Measurements from ENCODE around the gene TMX1.
A peak's percentile ranks its signal among the peaks of the same experiment; 100 is the strongest.
"Not testable (repeated sequence)": the region's sequence is repeated elsewhere in the genome, so short reads cannot be mapped to it uniquely, and the experiment has no call there.

TMX1 gene, protein sequence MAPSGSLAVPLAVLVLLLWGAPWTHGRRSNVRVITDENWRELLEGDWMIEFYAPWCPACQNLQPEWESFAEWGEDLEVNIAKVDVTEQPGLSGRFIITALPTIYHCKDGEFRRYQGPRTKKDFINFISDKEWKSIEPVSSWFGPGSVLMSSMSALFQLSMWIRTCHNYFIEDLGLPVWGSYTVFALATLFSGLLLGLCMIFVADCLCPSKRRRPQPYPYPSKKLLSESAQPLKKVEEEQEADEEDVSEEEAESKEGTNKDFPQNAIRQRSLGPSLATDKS

DNA sequence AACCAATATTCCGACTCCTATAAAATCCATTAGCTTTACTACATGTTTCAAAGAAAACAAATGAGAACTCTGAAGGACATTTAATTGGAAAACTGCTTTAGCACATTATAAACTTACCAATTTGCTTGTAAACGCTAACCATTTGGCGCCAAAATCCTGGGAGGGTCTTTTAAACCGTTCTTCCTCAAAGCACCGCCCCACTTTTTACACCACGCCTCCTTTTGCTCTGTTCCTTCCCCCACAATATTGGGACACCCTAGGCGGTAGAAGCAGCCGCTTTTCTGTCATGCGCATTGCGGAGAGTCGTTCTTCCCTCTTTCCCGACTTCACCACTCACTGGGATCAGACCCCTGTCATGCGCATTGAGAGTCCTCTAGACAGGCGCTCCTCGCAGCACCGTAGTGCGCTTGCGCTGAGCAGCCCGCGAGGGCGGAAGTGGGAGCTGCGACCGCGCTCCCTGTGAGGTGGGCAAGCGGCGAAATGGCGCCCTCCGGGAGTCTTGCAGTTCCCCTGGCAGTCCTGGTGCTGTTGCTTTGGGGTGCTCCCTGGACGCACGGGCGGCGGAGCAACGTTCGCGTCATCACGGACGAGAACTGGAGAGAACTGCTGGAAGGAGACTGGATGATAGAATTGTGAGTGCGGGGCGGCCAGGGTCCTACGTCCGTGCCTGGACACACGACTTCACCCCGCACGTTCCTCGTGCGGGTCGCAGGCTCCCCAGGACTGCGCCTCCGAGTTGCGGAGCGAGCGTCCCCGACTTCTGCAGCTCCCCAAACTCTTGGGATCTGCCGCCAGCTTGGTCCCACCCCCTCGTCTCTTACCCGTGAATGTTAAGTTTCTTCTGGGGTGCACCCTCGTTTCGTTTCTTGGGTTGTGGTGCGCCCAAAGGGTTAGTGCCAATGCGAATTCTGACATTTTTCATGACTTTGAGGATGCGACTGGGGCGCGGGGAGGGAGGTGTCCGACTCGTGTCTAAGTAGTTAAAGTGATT is at the start of gene TMX1:
TSS of gene TMX1 (plus strand) at position 435 of the 991 bp plus-strand sequence. CDS start at position 481, 46 bp downstream.
- peak; percentile 98 for DNase-seq

DNA sequence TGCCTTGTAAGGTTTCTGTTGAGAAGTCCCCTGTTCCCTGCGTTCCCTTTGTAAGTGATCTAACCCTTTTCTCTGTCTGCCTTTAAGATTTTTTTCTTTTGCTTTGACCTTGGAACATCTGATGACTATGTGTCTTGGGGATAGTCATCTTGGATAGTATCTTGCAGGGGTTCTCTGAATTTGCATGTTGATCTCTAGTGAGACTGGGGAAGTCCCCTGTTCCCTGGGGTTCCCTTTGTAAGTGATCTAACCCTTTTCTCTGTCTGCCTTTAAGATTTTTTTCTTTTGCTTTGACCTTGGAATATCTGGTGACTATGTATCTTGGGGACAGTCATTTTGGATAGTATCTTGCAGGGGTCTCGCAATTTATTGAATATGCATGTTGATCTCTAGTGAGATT is 38.2 kb upstream of the TMX1 start:
- DNase-seq = no peak

DNA sequence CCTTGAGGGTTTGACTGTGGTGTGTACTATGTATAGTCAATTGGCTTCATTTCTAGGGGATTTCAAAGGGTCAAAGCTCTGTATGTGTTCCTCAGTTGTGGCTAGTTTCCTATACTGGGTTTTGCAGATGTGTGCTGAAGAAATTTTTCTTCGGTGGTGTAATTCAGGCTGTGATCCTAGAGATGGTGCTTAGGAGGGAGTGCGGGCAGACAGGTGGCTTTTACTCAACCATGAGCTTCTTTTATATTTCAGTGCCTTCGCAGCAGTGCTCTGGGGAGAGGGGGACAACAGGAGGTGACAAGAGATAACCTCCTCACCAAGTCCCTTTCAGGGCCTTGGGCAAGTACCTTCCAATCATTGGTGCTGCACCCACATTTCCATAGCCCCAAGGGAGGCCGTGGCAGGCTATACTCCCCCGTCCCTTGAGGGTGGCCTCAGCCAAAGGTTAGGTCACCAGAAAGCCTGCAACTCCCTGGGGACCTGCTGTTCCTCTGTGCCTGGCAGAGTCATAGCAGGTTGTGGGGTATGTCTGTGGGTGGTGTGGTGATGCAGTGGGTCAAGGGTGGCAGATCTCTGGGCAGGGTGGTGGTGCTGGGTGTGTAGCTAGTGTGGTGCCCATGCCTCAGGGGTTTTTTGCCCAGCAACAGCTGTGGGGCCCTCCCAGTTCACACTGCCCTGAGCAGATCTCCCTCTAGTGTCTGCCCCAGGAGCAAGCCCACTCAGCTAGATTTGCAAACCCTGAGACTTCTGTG is 37.0 kb upstream of the TMX1 start:
- DNase-seq = no peak

DNA sequence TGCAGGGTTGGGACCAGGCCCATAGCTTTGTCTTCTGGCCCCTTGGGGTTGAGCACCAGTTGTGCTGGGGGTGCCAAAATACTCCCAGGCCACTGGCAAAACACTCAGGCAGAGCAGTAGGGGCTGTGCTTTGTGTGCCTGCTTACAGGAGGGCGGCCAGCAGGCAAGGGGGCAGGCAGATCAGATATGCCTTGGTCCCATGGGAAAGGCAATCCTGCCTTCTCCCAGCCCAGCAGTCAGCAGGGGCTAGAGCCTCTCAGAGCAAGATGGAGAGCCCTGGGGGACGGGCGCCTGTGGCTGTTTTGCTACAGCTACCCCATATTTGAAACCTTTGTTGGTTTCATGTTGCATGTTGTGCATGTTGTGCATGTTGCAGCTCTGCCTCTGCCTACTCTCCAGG is 36.2 kb upstream of the TMX1 start:
- no peak for DNase-seq

DNA sequence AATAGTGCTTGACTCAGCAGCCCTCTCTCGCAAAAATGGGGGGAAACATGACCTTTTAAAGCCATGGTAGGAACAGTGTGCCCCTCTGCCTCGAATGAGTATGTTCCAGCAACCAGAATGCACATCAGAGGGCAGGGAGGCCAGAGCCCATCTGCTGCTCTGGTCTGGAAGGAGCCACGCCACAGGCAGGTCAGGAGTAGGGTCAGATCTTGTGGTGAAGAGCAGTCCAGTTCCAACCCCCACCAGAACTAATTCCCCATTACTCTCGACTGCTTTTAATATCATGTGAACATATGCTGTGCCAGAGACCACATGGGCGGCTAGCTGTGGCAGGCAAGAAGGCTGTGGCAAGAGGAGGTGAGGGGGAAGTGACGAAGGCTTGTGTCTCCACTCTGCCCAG is 34.6 kb upstream of the TMX1 start:
- no peak for DNase-seq

DNA sequence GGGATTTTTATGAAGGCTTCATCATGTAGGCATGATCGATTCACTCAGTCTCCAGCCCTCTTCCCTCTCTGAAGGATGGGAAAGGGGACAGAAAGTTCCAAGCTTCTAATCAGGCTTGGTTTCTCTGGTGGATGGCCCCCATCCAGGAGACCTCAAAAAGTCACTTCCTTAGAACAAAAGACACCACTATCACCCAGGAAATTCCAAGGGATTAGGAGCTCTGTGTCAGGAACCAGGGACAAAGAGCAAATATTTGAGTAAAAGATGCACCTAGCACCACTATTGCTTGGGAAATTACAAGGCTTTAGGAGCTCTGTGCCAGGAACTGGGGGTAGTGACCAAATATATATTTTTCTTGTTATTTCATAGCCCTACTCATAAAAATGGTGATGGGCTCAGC is 33.6 kb upstream of the TMX1 start:
- DNase-seq = no peak

DNA sequence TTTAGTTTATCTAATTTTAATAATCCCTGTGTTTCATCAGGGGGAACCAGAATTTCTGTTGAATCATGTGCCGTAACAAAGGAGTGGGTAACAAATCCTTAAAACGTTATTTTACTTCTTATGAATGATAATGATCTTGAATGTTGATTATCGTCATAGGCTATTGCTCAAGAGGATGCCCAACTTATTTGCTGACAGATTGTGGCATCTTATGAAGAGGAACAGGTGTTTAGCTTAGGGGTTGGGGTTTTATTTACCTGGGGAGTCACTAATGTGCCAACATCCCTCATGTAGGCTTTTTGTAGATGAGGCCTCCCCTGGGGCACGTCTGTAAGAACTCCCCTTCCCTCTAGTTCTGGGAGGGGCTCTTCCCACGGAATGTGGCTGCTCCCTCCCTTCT is 32.4 kb upstream of the TMX1 start:
- no peak for DNase-seq

DNA sequence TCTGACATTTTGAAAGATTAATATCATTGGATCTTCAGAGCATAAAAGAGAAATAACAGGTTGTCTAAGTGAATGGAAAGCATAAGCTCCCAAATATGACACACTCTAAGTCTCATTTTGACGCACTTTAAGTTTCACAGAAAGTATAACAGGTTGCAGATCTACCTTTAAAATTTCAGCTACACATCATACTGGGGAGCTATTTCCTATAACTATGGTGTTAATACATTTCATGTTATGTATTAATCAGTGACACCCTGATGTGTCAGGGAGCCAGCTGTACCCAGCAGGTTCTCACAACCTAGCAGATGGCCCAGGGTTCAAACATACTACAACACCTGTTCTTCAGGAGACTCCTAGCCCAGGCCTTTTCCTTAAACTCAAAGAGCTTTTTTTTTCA is 31.1 kb upstream of the TMX1 start:
- DNase-seq = peak; percentile 56

DNA sequence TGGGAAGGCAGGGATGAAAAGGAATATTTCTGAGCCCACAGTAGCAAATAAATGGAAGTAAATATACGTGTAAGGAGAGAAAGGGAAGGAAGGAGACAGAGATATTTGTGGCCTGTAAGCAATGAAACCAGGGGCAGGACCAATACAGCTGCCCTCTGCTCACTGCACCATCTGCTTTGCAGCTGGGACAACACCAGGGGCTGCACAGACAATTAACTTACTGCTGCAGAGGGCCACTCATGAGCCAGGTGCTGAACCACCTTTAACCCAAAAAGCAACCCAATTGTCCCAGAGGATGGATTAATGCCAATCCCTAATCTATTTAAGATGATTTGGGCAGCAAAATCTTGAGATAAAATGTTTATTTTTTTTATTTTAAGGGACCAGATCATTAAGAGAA is 30.6 kb upstream of the TMX1 start:
- DNase-seq = peak; percentile 65

DNA sequence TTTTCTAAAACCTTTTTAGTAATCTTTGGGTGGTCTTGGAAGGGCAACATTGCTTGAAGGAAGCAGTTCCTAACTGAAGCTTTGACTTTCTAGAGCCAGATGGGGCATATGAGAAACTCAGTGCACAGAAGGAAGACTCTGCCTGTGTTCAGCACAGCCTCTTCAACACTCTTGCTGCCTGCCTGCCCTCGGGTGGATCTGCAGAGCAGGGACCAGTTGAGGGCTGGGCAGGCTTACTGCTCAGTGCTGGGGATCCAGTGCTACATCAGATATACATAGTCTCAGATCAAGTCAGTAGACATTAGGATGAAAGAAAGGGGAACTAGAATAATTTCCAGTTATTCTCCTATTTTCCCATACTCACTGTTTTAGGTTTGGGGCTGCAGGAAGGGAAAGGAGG is 29.5 kb upstream of the TMX1 start:
- no peak for DNase-seq

DNA sequence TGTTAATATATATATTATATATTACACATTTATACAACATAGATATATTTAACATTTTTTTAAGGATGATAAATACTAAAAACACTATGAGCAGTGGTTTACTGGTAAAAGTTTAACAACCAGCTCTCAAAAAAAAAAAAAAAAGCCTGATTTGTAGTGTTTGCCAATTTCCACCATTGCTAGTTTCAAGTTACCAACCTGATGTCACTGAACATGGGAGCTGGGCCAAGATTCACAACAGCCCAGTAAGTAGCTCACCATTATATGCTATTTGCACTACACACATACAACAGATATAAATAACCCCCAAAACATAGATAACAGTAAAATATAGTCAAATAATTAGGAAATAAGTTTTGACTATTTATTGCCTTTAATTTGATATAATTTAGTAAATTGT is 28.9 kb upstream of the TMX1 start:
- DNase-seq = peak; percentile 75

DNA sequence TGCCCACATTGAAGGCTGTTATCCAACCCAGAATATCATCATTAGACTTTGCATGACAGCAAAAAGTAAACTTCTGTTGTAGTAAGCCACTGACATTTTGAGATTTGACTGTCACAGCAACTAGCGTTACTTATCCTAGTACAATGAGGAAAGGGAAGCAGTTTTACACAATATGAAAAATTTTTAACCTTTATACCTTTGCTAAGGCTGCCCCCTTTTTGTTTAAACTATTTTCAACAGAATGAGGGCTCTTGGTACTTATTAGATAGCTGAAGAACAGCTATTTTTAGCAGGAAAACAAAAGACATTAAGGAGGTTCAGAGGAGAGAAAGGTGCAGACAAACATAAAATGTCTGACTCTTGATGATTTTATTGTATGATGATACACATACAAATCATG is 23.4 kb upstream of the TMX1 start:
- DNase-seq = no peak

DNA sequence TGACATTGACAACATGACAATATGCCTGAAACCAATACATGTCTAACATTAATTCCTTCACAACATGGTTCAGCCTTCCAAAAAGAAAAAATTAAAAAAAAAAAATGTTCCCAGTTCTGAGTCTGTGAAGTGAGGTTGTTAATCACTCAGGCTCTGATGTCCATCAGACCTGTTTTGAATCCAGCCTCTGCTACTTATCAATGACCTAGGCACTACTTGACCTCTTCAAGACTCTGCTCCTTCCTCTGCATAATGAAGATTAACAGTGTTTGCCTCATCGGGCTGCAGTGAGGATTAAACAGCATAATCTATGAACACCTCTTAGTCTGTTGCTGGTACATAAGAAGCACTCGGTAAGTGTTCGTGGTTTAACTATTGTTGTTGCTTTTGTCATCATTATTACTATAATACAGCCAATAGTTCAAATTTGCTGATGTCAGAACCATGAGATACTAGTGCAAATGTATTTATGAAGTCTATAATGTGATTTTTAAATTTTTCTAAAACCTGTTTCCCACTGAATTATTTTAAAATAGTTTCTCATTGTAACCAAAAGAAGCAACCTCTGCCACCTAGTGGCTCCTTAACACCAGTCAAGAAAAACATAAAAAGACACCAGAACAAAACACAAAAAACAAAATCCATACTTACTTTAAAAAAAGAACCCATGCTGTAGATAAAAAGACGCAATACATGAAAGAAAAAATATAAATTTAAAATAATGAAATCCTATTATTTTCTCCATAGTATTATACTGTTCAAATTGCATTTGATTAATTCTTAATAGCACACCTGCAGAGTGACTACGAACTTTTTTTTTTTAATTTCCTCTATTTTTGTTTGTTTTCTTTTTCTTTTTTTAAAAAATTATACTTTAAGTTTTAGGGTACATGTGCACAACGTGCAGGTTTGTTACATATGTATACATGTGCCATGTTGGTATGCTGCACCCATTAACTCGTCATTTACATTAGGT is 20.3 kb upstream of the TMX1 start:
- peak; percentile 16 for DNase-seq

DNA sequence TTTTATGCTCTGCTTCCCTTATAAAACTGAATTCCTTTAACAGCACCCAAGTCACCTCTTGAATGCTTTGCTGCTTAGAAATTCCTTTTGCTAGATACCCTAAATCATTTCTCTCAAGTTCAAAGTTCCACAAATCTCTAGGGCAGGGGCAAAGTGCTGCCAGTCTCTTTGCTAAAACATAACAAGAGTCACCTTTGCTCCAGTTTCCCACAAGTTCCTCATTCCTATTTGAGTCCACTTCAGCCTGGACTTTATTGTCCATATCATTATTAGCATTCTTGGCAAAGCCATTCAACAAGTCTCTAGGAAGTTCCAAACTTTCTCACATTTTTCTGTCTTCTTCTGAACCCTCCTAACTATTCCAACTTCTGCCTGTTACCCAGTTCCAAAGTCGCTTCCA is 16.6 kb upstream of the TMX1 start:
- not testable (repeated sequence) for DNase-seq

DNA sequence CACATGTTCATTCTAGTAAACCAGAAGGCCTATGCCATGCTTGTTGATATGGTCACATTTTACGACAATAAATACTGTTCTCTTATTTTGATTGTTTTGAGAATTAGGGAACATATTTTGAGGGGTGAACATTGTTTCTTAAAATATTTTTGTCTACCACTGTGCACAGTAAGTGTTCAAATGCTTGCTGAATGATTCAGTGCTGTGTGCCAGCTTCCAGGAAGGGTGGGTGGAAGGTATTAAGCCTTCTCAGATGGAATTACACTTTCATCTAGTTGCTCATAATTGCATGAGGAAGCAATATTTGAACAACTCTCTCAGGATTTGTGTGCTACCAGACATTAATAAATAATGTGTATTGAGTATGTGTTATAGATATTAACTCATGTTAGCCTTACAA is 15.5 kb upstream of the TMX1 start:
- DNase-seq = no peak

DNA sequence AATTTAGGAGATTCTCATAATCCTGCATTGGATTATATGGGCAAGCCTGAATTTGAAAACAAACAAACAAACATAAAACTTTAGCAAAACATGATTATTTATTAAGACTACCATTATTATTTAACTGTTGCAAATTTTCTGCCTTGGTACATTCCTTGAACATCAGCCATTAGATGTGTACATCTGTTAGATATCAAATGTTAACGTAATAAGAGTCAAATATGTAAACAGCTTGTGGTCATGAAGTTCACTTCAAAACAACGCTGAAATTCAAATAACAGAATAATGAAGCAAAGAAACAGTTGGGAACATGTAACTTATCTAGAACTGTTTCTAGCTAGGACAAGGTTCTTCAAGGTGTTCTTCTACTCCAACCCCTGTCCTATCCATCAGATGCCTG is 14.3 kb upstream of the TMX1 start:
- DNase-seq = no peak

DNA sequence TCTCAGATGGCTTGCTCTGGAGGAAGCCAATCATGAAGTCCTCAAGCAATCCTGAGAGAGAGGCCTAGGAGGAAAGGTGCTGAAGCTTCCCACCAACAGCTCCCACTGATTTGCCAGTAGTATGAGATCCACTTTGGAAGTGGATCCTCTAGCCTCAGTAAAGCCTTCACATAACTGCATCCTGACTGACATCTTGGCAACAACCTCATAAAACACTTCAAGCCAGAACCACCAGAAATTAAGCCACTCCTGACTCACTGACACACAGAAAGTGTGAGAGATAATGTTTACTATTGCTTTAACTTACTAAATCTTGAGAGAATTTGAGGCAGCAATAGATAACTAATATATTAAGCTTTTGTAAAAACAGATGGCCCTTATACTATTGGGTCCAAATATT is 11.7 kb upstream of the TMX1 start:
- no peak for DNase-seq

DNA sequence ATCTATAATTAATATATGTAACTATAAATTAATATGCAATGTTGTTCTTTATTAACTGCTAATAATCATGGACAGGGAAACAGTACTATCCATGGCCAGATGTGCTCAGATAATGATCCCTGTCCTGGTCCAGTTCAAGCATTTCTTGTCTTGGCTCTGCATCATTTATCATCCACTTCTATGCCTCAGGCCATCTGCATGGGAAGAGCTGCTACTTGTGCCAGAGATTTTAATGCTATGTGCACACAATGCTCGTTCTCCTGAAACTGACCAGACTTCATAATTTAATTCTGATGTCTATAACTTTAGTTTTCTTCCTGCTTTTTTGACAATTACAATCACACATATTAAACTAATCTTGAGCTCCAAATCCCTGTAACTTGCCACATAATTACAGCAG is 11.2 kb upstream of the TMX1 start:
- no peak for DNase-seq

DNA sequence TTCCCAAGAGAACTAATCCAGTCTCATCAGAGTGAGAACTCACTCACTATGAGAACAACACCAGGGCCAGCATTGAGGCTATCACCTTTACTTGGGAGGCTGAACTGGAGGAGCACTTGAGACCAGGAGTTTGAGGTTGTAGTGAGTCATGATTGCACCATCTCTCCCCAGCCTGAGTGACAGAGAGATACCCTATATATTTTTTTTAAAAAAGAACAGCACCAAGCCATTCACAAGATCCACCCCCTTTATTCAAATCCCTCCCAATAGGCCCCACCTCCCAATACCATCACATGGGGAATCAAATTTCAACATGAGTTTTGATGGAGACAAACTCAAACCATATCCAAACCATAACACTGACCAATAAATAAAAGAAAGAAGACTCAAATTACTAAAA is 3.7 kb upstream of the TMX1 start:
- DNase-seq = no peak

DNA sequence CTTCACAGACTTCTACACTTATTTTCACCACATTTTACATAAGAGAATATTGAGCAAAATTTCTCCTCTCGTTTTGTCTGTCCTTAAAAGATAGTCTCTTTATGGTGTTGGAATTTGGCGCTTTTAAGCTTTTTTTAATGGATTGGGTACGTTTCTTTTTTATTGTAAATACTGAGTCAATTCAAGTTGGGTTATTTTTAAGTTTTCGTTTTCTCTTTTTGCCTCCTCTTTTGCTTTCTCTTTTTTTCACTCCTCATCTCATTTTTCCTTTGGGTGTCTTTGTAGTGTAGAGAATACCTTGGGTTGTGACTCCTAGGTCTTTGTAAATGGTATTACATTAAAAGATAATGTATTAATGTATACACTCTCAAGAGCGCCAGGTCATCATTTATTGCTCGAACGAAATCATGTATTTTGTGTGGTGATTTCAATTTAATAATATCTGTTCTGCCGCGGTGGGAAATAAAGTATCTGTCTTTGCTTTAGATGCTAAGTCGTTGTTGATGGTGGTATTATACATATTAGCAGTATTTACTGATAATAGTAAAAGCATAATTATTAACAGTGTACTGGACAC is 845 bp downstream of the TMX1 start:
- DNase-seq = no peak

DNA sequence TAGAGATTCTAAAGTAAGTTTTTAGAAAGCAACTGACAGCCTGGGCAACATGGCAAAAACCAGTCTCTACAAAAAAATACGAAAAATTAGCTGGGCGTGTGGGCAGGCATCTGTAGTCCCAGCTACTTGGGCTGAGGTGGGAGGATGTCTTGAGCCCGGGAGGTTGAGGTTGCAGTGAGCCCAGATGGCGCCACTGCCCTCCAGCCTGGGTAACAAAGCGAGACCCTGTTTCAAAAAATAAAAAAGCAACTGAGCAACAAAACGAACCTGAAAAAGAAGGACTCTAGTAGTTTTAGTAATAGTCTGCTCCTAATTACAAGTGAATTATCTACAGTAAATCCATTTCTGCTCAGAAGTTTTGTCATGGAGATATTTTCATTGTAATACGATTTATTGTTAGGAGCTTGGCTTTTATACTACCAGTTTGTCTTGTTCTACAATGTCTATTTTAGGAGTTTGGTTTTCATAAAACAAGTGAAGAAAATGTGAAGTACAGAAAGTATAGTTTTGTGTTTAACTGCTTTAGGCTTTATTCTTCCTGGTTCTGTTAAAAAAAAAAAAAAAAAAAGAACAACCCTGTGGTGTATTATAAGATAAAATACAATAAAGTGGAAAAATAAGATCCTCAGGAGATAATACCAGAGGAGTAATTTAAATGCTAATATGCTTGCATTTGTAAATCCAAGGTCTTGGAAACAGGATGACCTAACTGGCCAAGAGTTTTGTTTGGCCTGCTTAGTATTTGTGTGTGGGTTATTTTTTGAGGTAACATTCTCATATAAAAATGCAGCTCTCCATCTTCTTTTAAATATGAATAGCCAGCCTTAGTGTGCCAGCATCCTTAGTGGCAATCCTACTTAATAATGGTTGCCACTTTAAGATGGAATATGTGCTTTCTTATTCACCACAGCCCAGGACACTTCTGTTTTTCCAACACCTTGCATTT is 2.8 kb downstream of the TMX1 start:
- DNase-seq = no peak

All from COR-L47 (cell line).